Lung (tissue), 13 donors: ENCODE data around the gene UNC80. TPM values are rescaled to one million over a fixed set of nuclear protein-coding genes. Genes with fewer than 3 reads are reported as not detected.

Experiments used
- ATAC-seq: fragments of 200-7000 bp; cut with Tn5 transposase; one replicate; pipeline ENCODE4 v1.9.1; 2020; ENCODE audit warnings: moderate number of reproducible peaks; ENCODE audit not compliant: insufficient read depth, low FRiP score
- DNase-seq, 3 donors: peaks; one replicate each; pipeline ENCODE4 v3.0.0-alpha.2; 2013 to 2017
- H3K27ac ChIP-seq, 2 donors: one replicate each; pipeline ENCODE4 v1.5.1; 2013; ENCODE audit warnings: mild to moderate bottlenecking in 2 of 2, moderate library complexity in 2 of 2, control low read depth in 1 of 2, inconsistent platforms in 1 of 2, low read depth in 1 of 2, low read length in 1 of 2
- H3K27me3 ChIP-seq, 3 donors: one replicate each; pipeline ENCODE4 v1.5.1; 2013; ENCODE audit warnings: low read length in 2 of 3; ENCODE audit not compliant: control insufficient read depth in 3 of 3, insufficient read depth in 3 of 3
- H3K36me3 ChIP-seq, 4 donors: one replicate each; pipeline ENCODE4 v1.5.1; 2013; ENCODE audit warnings: low read length in 4 of 4, mild to moderate bottlenecking in 1 of 4, moderate library complexity in 1 of 4; ENCODE audit not compliant: control insufficient read depth in 4 of 4, insufficient read depth in 4 of 4
- H3K4me1 ChIP-seq, 5 donors: one replicate each; pipeline ENCODE4 v1.5.1; 2013; ENCODE audit warnings: low read length in 5 of 5, mild to moderate bottlenecking in 2 of 5, moderate library complexity in 1 of 5; ENCODE audit not compliant: control insufficient read depth in 5 of 5, insufficient read depth in 5 of 5
- H3K4me3 ChIP-seq: one replicate; pipeline ENCODE4 v1.5.1; 2013; ENCODE audit warnings: mild to moderate bottlenecking, control low read depth, moderate library complexity
- H3K9ac ChIP-seq, 2 donors: one replicate each; pipeline ENCODE4 v1.5.1; 2013; ENCODE audit warnings: low read length in 2 of 2, control low read depth in 1 of 2; ENCODE audit not compliant: insufficient read depth in 1 of 2
- H3K9me3 ChIP-seq, 4 donors: one replicate each; pipeline ENCODE4 v1.5.1; 2013; ENCODE audit warnings: low read length in 3 of 4, mild to moderate bottlenecking in 1 of 4, moderate library complexity in 1 of 4; ENCODE audit not compliant: control insufficient read depth in 4 of 4, insufficient read depth in 3 of 4
- WGBS, 2 donors: extraction: QIAGEN DNeasy Blood & Tissue Kit; methylation state at CpG; one replicate each; pipeline ENCODE4 v1.1.7; 2013; 5-methylcytosine and 5-hydroxymethylcytosine counted together
- polyA plus RNA-seq, 2 donors: library from polyadenylated mRNA; stranded (reverse); fragments of 200-250 nt; gene quantifications; one replicate each; pipeline ENCODE4 v1.2.1, GENCODE V29; 2013
- small RNA-seq: library from RNA; depleted of rRNA; stranded (forward); fragments of <200 nt; gene quantifications from one replicate; pipeline ENCODE3, GENCODE V24; 2014; ENCODE audit warnings: low replicate concordance
- total RNA-seq, 2 donors: library from RNA; depleted of rRNA in 1 of 2; stranded (reverse); fragments of >200 nt in 1 of 2; gene quantifications; one replicate each; pipeline ENCODE4 v1.2.1, GENCODE V29; 2014 to 2021
- TF ChIP-seq, protein P1 (sequence below): IDR thresholded peaks from 2 replicates; pipeline ENCODE4 v1.5.1; 2012; ENCODE audit warnings: mild to moderate bottlenecking; ENCODE audit errors: control extremely low read depth, extremely low read depth
- donor health status: control.
- donor health status: control.
- donor health status: Bipolar disorder and iron deficiency.
- donor health status: healthy.
- donor health status: DM: yes; HTN: yes; CAD: no.

UNC80 gene
- total and polyA plus RNA-seq, 4 donors, result under 0.01 to 2.2 (median 0.03) TPM

DNA sequence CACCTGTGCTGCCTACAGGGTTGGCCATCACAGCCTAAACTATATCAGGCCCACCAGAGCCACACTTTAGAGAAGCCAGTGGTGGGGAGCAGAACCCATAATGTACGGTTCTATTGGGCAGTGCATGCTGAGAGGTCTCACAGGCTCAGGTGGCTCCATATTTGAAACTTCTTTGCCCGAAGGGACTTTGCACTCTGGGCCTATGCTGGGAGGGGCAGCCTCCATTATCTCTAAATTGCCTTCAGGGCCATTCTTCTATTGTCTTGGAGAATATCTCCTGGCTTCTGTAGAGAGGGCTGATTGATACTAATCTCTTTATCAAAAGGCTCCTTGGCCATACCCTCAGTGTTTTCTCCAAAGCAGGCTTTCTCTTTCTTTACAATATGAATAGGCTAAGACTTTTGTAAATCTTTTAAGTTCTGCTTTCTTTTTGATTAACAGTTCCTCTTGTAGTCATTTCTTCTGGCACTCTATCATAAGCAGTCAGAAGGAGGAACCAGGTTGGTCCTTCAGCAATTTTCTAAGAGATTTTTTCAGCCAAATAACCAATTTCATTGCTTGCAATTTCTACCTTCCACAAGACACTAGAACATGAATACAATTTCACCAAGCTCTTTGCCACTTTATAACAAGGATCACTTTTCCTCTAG lies 275.3 kb downstream of the UNC80 start:
- Histone ChIP-seq H3K27ac (no peak overlapping the region), H3K9me3 (peaks cover 0 to 5% (median 0%) of the 10 kb centered on the region in 4 donors), H3K9ac (no peak overlapping the region), H3K27me3 (no peaks in the 10 kb centered on the region), H3K4me3 (no peak overlapping the region), H3K4me1 (no peaks in the 10 kb centered on the region), H3K36me3 (peaks cover 3 to 21% (median 9%) of the 10 kb centered on the region in 4 donors)
- 98% methylated on average over 2 of the region's 2 CpGs for WGBS, 2 donors
- no peak for ATAC-seq
- DNase-seq, result no peak
- TF ChIP-seq, protein P1, sequence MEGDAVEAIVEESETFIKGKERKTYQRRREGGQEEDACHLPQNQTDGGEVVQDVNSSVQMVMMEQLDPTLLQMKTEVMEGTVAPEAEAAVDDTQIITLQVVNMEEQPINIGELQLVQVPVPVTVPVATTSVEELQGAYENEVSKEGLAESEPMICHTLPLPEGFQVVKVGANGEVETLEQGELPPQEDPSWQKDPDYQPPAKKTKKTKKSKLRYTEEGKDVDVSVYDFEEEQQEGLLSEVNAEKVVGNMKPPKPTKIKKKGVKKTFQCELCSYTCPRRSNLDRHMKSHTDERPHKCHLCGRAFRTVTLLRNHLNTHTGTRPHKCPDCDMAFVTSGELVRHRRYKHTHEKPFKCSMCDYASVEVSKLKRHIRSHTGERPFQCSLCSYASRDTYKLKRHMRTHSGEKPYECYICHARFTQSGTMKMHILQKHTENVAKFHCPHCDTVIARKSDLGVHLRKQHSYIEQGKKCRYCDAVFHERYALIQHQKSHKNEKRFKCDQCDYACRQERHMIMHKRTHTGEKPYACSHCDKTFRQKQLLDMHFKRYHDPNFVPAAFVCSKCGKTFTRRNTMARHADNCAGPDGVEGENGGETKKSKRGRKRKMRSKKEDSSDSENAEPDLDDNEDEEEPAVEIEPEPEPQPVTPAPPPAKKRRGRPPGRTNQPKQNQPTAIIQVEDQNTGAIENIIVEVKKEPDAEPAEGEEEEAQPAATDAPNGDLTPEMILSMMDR, result no peak

Small RNAs within 50 kb of the gene (small RNA-seq; reads per million reads assigned to genes)
- not detected for gene RNA5SP118

Other genes starting within 250 kb of the UNC80 start
- 10 to 100 TPM; 42.3 to 72.2 TPM for gene RPE, start 230.8 kb downstream of the UNC80 start, total RNA-seq
- 10 to 100 TPM; 12.5 to 25.4 TPM for gene RPE, start 230.8 kb downstream of the UNC80 start, polyA plus RNA-seq